Right renal cortex interstitium (tissue), 3 donors: Measurements from ENCODE around the gene IL16. TPM values are rescaled to one million over a fixed set of nuclear protein-coding genes. Genes with fewer than 3 reads are reported as not detected.
"Not testable (repeated sequence)": the region's sequence is repeated elsewhere in the genome, so short reads cannot be mapped to it uniquely, and the experiment has no call there.

Experiments
- DNase-seq, 3 donors: peaks; one replicate each; pipeline ENCODE4 v3.0.0-alpha.2; 2013; ENCODE audit warnings: low read depth in 3 of 3, low spot score in 2 of 3
- polyA plus RNA-seq, 3 donors: library from polyadenylated mRNA; unstranded; fragments of 120-200 nt; gene quantifications; one replicate each; pipeline ENCODE4 v1.2.1, GENCODE V29; 2013; ENCODE audit not compliant: insufficient read length in 3 of 3

The IL16 gene
- polyA plus RNA-seq, 3 donors, result 4.9 to 6.2 (median 6.1) TPM

- no peak for DNase-seq
These were observed 2.5 kb downstream of the IL16 start for GRCh38 chr15:81199031-81199779.

GRCh38 chr15:81206018-81206417 is 9.3 kb downstream of the IL16 start:
- DNase-seq, result no peak

- DNase-seq, result not testable (repeated sequence)
These were observed 11.3 kb downstream of the IL16 start for GRCh38 chr15:81207987-81208386.

DNA sequence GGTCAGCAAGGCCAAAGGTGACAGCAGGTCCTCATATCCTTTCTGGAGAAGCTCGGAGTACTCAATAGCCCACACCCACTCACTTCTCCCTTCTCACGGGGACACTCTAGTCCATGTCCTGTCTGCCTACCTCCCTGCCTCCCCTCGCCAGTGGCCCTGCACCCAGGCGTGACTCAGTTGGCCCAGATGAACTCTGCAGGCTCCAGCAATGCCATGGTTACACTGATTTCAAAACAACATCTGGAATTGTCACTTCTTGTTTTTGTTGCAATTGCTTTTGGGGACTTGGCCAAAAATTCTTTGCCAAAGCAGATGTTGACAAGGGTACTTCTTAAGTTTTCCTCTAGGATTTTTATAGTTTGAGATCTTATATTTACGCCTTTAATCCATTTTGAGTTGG is 13.0 kb downstream of the IL16 start:
- DNase-seq, result no peak

- no peak for DNase-seq
These were observed 14.7 kb downstream of the IL16 start for GRCh38 chr15:81211376-81211775.

DNA sequence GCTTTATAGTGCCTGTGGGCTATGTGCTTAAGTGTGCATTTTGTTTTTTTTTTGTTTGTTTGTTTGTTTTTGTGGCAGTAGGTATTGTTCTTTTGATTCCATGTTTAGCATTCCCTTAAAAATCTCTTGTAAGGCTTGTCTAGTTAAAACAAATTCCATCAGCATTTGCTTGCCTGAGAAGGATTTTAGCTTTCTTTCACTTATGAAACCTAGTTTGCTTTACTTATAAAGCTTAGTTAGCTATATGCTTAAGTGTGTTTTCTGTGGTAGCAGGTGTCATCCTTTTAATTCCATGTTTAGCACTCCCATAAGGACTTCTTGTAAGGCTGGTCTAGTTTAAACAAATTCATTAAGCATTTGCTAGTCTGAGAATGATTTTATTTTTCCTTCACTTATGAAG is 17.3 kb downstream of the IL16 start:
- no peak for DNase-seq

- DNase-seq, result no peak
These were observed 18.9 kb downstream of the IL16 start for GRCh38 chr15:81215531-81215930.

DNA sequence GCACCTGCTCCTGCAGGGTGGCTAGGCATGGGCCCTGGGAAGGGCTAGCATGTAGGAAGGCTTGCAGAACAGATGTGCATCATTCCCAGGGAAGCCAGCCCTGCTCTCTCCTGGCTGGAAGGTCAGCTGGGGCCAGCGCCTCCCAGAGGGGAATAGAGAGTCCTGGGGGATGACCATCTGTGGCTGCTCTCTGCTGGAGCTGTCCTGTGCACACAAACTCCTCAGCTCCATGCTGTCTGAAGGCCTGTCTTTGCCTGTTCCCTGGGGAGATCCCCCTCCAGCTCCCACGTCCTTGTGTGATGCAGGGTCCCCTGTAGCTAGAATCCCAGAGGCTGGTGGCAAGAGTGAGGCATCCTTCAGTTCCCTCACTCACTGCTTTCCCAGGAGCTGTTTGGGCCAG is 19.3 kb downstream of the IL16 start:
- no peak for DNase-seq

GRCh38 chr15:81216422-81216821 is 19.7 kb downstream of the IL16 start:
- no peak for DNase-seq

DNA sequence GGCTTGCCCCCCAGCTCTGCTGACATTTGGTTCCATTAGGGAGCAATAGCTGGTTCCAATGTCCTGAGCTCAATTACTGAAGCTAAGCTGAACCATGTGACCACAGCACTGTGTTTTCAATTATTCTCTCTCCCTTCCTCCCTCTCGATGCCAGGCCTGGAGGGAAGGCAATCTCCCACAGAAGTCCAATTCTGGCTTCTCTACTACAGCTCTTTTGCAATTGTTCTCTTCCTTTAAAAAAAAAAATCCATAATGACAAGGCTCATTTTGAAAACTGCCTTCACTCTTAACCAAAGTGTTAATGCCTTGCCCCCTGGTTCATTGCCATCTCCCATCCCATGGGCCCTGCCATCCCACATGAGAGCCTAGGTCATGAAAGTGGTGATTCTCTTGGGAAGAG is 24.8 kb downstream of the IL16 start:
- DNase-seq, result no peak

DNA sequence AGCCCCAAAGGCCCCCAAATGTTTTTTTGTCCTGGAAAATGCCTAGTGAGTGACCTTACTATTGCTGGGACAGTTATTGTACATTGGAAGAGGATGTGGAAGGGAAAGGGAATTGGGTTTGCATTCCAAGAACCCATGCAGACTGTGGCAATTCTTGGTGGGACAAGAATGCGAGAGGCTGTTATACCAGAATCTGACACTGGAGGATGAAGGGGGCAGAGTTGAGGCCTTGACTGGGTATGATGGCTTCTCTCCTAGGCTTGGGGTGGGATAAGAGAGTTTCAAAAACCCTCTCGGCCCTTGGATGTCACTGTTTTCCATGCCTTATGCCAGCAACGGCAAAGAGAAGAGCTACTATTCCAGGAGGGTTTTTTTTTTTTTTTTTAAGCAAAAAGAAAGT is 25.3 kb downstream of the IL16 start:
- DNase-seq, result no peak

DNA sequence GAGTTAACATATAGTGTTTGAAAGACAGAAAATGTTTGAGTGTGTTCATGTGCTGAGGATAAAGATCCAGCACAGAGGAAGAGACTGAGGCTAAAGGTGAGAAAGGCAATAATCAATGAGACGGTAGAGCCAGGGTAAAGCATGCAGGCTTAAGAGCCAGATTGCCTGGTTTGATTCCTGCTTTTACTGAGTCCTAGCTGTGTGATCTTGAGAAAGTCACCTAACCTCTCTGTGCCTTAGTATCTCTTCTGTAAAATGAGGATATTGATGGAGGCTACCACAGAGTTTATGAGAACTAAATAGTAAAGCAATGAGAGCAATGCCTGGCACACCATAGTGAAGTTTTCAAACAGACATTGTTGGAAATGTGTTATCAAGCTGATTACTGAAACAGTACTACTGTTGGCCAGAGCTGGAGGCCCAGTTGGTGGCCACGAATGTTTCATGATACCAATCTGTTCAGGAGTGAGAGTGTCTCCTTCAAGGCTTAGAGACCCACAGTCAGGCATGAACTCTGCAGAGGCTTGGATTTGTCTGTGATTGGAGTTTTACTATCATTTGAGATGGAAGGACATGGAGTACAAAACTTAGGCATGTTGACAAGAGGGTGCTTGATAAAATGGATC is 26.8 kb downstream of the IL16 start:
- no peak for DNase-seq

DNA sequence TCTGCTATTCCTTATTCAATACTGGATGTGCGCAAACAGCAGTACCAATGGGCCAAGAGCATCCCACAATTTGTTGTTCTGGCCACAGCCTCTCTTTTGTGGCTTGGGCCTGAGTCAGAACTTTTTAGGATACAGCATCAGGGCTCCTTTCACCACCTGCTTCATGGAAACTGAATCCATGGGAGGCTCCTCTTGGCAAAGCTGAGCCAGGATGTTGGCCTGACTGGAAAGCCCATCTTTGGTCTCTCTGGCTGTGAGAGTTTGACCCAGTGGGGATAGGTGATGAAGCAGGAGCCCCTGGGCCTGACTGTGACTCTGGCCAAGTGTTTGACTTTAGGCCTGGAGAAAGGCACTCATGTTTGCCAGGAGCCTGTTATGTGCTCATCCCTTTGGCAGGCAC is 27.6 kb downstream of the IL16 start:
- no peak for DNase-seq

- DNase-seq, result no peak
These were observed 28.5 kb downstream of the IL16 start for GRCh38 chr15:81225161-81225671.

DNA sequence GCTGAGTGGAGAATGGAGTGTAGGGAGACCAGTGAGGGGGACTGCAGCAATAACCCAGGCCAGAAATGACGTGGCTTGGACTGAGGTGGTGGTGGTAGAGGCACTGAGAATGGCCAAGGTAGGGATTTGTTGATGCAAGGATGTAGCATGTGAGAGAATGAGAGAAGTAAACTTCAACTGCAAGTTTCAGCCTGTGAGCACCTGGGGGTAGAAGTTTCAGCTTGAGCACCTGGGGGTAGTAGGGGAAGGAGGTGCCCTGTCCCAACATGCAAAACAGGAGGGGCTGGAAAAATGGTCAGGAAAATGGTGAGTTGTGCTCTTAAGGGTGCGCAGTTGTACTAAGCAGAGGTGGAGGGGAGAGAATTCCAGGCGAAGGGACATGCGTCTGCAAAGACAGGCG is 31.0 kb downstream of the IL16 start:
- DNase-seq, result no peak

DNA sequence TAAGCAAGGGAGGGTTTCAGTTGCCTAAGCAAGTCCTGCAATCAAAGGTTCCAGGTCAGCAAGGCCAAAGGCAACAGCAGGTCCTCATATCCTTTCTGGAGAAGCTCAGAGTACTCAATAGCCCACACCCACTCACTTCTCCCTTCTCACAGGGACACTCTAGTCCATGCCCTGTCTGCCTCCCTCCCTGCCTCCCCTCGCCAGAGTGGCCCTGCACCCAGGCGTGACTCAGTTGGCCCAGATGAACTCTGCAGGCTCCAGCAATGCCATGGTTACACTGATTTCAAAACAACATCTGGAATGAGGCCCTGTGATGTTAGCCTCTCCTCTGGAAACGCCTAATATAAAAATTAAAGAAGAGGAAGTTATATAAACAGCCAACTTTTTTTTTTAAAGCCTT is 32.9 kb downstream of the IL16 start:
- no peak for DNase-seq

DNA sequence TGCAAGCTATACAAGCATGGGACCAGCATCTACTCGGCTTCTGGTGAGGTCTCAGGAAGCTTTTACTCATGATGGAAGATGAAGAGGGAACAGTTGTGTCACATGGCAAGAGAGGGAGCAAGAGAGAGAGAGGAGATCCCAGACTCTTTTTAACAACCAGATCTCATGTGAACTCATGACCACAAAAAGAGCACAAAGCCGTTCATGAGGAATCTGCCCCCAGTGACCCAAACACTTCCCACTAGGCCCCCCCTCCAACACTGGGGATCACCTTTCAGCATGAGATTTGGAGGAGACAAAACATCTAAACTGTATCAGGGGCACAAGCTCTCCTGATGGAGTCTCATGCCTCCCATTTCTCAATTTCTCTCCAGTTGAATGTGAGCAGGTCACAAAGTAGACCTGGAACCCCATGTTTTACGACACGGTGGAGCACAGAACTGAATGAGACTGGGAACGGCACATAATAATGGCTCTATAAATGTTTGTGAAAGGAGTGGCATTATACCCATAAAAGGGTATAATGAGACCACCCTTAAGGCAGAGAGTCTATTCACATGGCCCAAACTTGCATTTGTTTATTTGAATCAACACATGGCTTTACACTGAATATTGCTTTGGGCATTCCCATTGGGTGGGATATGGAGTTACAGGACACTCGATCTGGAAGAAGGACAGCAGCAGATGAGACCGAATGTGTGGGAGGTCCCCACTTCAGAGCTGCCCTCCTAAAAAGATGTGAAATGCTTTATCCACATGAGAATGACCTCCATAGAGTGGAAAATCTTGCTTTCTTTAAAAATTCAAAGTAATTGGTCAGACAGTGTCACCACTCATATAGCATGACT is 38.8 kb downstream of the IL16 start:
- DNase-seq, result no peak

GRCh38 chr15:81239190-81239589 is 42.5 kb downstream of the IL16 start:
- no peak for DNase-seq

DNA sequence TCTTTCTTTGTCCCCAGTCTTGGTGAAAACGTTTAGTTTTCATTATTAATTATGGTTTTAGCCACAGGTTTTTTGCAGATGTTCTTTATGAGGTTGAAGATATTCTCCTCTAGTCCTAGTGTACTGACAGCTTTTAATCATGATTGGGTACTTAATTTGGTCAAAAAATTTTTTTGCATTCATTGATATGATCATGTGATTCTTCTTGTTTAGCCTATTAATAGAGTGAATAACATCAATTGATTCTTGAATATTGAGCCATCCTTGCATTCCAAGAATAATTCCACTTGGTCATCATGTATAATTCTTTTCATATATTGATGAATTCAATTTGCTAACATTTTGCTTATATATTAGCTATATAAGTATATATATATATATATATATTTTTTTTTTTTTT is 46.1 kb downstream of the IL16 start:
- no peak for DNase-seq

DNA sequence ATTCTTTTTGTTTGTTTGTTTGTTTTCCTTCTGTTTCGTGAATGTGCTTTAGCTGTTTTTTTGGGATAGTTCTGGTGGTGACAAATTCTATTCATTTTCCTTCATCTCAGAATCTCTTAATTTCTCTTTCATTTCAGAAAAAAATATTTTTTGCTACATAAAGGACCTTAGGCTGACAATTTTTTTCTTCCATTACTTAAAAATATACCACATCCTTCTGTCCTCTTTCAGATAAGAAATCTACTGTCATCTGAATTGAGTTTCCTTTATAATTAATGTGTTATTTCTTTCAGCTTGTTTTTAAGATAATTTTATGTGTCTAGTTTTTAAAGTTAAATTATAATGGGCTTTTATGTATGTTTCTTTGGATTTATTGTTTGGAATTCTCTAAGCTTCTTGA is 47.6 kb downstream of the IL16 start:
- no peak for DNase-seq

GRCh38 chr15:81253846-81254245 is 57.2 kb downstream of the IL16 start:
- no peak for DNase-seq
